Osteocyte (in vitro differentiated cells): ENCODE measurements around the gene CCDC121. TPM values are rescaled to one million over a fixed set of nuclear protein-coding genes. Genes with fewer than 3 reads are reported as not detected.
A peak's percentile ranks its signal among the peaks of the same experiment; 100 is the strongest.

Experiments used
- DNase-seq: peaks from one replicate; pipeline ENCODE4 v3.0.0; 2021; ENCODE audit warnings: mixed read lengths; ENCODE audit not compliant: unreplicated experiment; ENCODE audit errors: extremely low spot score
- H3K27ac Mint-ChIP-seq: one replicate; pipeline ENCODE4 v1.8.0; 2021; ENCODE audit warnings: mild to moderate bottlenecking, mixed read lengths; ENCODE audit not compliant: unreplicated experiment
- H3K27me3 Mint-ChIP-seq: one replicate; pipeline ENCODE4 v1.8.0; 2021; ENCODE audit warnings: mixed read lengths; ENCODE audit not compliant: unreplicated experiment
- H3K36me3 Mint-ChIP-seq: one replicate; pipeline ENCODE4 v1.8.0; 2021; ENCODE audit warnings: mixed read lengths; ENCODE audit not compliant: unreplicated experiment
- H3K4me1 Mint-ChIP-seq: one replicate; pipeline ENCODE4 v1.8.0; 2021; ENCODE audit warnings: mixed read lengths; ENCODE audit not compliant: unreplicated experiment
- H3K4me3 Mint-ChIP-seq: one replicate; pipeline ENCODE4 v1.8.0; 2021; ENCODE audit warnings: mild to moderate bottlenecking, moderate library complexity, mixed read lengths; ENCODE audit not compliant: unreplicated experiment
- H3K9me3 Mint-ChIP-seq: one replicate; pipeline ENCODE4 v1.8.0; 2021; ENCODE audit warnings: mixed read lengths; ENCODE audit not compliant: unreplicated experiment
- total RNA-seq: library from RNA; stranded (reverse); gene quantifications from 2 replicates; pipeline ENCODE4 v1.2.1, GENCODE V29; 2021
- TF ChIP-seq, protein P1 (sequence below): fragments of 200-600 bp; sonication (generic); IDR thresholded peaks from 2 replicates; pipeline ENCODE4 v1.5.0; 2021; ENCODE audit warnings: antibody characterized with exemption, mild to moderate bottlenecking, moderate library complexity

The CCDC121 gene
- total RNA-seq, 1 donor from 2014 or later, result 2.5 TPM

DNA sequence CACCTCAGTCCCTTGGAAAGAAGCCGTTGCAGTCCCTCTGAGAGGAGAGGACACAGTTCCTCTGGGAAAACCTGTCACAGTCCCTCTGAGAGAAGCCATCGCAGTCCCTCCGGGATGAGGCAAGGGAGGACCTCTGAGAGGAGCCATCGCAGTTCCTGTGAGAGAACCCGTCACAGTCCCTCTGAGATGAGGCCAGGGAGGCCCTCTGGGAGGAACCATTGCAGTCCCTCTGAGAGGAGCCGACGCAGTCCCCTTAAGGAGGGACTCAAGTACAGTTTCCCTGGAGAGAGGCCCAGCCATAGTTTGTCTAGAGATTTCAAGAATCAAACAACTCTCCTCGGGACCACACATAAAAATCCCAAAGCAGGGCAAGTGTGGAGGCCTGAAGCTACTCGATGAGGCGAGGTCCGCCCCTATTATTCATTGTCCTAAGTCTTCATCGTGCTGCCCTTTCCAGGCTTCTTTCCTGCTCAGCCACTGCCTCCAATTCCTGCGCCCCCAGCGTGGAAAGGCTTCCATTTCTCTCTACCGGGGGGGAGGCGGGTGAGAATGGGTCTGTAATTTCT lies 46.6 kb downstream of the CCDC121 start:
- Mint-ChIP-seq H3K4me3 (peak overlapping the region; percentile 86), H3K27ac (peak overlapping the region; percentile 97), H3K9me3 (peaks cover 33% of the 10 kb centered on the region), H3K4me1 (peaks cover 35% of the 10 kb centered on the region), H3K27me3 (no peaks in the 10 kb centered on the region), H3K36me3 (peaks cover 13% of the 10 kb centered on the region)
- DNase-seq, result no peak
- TF ChIP-seq, protein P1, sequence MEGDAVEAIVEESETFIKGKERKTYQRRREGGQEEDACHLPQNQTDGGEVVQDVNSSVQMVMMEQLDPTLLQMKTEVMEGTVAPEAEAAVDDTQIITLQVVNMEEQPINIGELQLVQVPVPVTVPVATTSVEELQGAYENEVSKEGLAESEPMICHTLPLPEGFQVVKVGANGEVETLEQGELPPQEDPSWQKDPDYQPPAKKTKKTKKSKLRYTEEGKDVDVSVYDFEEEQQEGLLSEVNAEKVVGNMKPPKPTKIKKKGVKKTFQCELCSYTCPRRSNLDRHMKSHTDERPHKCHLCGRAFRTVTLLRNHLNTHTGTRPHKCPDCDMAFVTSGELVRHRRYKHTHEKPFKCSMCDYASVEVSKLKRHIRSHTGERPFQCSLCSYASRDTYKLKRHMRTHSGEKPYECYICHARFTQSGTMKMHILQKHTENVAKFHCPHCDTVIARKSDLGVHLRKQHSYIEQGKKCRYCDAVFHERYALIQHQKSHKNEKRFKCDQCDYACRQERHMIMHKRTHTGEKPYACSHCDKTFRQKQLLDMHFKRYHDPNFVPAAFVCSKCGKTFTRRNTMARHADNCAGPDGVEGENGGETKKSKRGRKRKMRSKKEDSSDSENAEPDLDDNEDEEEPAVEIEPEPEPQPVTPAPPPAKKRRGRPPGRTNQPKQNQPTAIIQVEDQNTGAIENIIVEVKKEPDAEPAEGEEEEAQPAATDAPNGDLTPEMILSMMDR, result no peak

DNA sequence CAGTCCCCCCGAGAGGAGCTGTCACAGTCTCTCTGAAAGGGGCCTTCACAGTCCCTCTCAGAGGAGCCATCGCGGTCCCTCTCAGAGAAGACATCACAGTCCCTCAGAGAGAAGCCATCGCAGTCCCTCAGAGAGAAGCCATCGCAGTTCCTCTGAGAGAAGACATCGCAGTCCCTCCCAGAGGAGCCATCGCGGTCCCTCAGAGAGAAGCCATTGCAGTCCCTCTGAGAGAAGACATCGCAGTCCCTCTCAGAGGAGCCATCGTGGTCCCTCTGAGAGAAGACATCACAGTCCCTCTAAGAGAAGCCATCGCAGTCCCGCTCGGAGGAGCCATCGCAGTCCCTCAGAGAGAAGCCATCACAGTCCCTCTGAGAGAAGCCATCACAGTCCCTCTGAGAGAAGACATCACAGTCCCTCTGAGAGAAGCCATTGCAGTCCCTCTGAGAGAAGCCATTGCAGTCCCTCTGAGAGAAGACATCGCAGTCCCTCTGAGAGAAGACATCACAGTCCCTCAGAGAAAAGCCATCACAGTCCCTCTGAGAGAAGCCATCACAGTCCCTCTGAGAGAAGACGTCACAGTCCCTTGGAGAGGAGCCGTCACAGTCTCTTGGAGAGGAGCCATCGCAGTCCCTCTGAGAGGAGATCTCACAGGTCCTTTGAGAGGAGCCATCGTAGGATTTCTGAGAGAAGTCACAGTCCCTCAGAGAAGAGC lies 47.2 kb downstream of the CCDC121 start:
- Mint-ChIP-seq H3K27ac (peak overlapping the region; percentile 34), H3K4me3 (peak overlapping the region; percentile 35), H3K27me3 (no peaks in the 10 kb centered on the region), H3K36me3 (peaks cover 13% of the 10 kb centered on the region), H3K9me3 (peaks cover 34% of the 10 kb centered on the region), H3K4me1 (peaks cover 31% of the 10 kb centered on the region)
- TF ChIP-seq, protein P1, result no peak
- no peak for DNase-seq

Other genes starting within 250 kb of the CCDC121 start
- gene ZNF513, start 248.3 kb downstream of the CCDC121 start, total RNA-seq, result 15.7 and 19.1 TPM in 2 replicates
- 70.7 and 74.2 TPM in 2 replicates for gene PPM1G, start 219.4 kb downstream of the CCDC121 start, total RNA-seq
- gene NRBP1, start 200.4 kb downstream of the CCDC121 start, total RNA-seq, result 129 and 137 TPM in 2 replicates
- gene KRTCAP3, start 186.6 kb downstream of the CCDC121 start, total RNA-seq, result 2.3 and 3.2 TPM in 2 replicates
- gene IFT172, start 139.3 kb downstream of the CCDC121 start, total RNA-seq, result 42.5 and 46.4 TPM in 2 replicates
- gene FNDC4, start 133.8 kb downstream of the CCDC121 start, total RNA-seq, result 9.6 and 10.5 TPM in 2 replicates
- gene GCKR, start 132.2 kb downstream of the CCDC121 start, total RNA-seq, result not detected in 2 replicates
- 43.6 and 52.5 TPM in 2 replicates for gene ZNF512, start 46.0 kb downstream of the CCDC121 start, total RNA-seq
- gene GPN1, start within 50 bp of the CCDC121 start, total RNA-seq, result 28.6 and 28.8 TPM in 2 replicates
- 37.9 and 41.2 TPM in 2 replicates for gene SUPT7L, start 34.6 kb upstream of the CCDC121 start, total RNA-seq
- 20.5 and 20.7 TPM in 2 replicates for gene SLC4A1AP, start 34.9 kb upstream of the CCDC121 start, total RNA-seq
- gene MRPL33, start 142.7 kb upstream of the CCDC121 start, total RNA-seq, result 43.5 and 51.6 TPM in 2 replicates